KOPT-K1 (cell line): Measurements from ENCODE around the gene CEP112.

Experiments
- H3K27ac ChIP-seq: fragments of 200-600 bp; sonication (generic); 2 replicates; pipeline ENCODE4 v1.5.1; 2016; ENCODE audit warnings: antibody characterized with exemption, mild to moderate bottlenecking, low read depth, low read length; ENCODE audit not compliant: poor library complexity, severe bottlenecking
- H3K36me3 ChIP-seq: fragments of 200-600 bp; sonication (generic); 2 replicates; pipeline ENCODE4 v1.5.1; 2017; ENCODE audit warnings: antibody characterized with exemption, mild to moderate bottlenecking, low read length, moderate library complexity; ENCODE audit not compliant: insufficient read depth
- H3K9me3 ChIP-seq: fragments of 200-600 bp; sonication (generic); 2 replicates; pipeline ENCODE4 v1.5.1; 2017; ENCODE audit warnings: antibody characterized with exemption, low read length, mild to moderate bottlenecking; ENCODE audit not compliant: insufficient read depth, poor library complexity, severe bottlenecking

The CEP112 gene

DNA sequence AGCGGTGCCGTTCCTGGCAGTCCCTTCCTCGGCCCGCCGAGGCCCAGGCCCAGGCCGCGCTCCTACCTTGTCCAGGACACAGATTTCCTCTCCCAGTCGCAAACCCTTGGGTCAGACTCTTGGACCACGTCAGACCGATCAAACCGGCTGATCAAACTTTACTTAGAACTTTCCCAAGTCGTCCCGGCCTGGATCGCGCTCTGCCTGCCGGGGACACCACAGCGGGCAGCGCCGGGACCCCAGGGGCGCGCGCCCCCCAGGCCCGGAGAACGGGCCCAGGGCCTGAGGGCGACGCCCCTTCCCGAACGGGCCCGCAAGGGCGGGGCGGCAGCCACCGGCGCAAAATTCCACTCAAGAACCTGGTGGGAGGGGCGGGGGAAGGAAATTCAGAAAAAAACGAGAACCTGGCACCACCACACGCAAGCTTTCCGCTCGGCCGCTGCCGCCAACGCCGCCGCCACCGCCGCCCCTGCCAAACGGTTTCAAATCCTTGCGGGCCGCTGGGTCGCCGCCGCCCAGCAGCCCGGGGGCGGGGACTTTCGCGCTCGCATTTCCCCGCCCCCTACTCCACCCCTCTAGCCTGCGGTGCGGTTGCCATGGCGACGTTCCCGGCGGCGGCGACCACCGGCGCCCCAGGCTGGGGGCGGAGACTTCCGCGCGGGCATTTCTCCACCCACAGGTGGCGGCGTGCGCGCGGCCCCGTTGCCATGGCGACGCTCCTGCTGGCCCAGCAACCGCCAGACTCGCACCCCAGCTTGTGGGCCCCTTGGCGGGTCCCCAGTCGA, at the start of gene CEP112:
Gene CEP112, minus strand, starts transcription at position 541 of the 785 bp plus-strand sequence.
- H3K9me3 ChIP-seq: no peaks in the 10 kb centered on the region
- peak within 1 kb of the TSS; percentile 74 for H3K27ac ChIP-seq
- H3K36me3 ChIP-seq: no peaks in the 10 kb centered on the region

DNA sequence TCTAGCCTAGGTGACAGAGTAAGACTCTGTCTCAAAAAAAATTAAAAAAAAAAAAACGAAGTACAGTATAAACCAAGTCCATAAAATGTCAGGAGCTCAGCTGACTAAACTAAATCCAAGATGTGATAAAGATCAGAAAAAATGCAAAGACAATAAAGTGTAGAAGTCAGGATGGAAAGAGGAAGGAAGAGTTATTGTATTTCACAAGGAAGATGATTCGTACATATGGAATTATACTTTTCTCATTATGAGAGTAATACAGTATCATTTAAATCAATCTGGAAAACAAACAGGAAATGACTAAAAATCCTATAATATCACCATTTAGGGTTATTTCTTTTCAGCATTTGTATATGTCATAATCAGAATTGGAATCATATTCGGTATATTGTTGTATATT, 48.7 kb upstream of the CEP112 start:
- Histone ChIP-seq H3K36me3 (no peaks in the 10 kb centered on the region), H3K9me3 (no peaks in the 10 kb centered on the region), H3K27ac (no peak overlapping the region)

DNA sequence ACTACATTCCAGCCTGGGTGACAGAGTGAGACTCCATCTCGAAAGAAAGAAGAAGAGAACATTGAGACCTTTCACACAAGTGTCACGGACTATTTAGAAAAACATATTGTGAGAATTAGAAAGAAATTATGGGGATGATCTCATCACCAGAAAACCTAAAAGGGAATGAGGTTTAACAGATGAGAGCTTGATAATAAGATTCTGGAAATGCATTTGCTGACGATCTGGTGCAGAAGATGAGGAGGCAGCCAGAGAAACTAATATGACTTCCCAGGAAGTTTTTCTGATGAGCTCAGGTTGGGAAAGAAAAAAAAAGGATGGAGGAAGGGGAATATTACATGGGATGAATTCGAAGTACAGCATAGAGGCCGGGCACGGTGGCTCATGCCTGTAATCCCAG, 48.1 kb upstream of the CEP112 start:
- H3K27ac ChIP-seq: no peak overlapping the region
- no peaks in the 10 kb centered on the region for H3K9me3 ChIP-seq
- H3K36me3 ChIP-seq: no peaks in the 10 kb centered on the region

DNA sequence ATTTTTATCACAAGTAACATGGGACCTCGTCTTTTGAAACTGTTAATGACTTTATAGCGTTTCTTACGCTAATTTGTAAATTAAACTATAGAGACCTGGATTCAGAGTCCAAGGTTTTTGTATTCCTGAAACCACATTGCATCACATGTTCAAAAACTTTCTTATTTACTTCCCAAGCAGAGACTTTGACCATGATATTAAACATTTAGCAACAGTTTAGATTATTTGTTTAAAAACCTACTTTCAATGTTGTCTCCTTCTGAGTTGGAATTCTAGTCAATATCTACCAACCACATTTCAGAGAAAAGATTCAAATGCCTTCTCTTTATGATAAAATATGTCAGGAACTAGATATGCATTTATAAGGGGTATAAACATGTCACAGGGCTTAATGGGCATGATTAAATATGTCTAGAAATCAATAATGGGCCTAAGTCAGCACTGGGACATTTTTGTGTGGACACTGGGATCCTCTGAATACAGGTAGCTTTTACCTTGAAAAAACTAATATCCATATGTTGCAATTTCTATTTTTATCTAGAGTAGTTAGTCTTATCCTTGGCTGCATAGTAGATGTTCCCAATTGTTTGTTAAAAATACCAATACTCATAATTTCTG, 43.6 kb upstream of the CEP112 start:
- no peak overlapping the region for H3K27ac ChIP-seq
- H3K9me3 ChIP-seq: no peaks in the 10 kb centered on the region
- H3K36me3 ChIP-seq: no peaks in the 10 kb centered on the region

DNA sequence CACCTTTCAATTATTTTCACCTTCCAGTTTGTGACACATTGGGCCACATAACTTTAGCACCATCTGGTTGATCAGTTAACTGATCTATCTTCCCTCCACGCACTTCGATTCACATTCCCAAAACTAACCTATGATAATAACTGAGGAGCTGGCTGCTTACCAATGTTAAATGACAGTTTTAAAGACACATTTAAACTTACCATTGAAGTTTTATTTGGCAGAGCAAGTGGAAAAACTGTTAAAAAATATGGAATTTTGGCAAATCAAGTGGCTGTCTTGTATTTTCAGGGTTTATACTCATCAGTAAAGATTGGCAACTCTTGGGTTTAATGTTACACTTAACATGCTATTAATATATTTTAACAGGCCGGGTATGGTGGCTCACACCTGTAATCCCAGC, 42.7 kb upstream of the CEP112 start:
- Histone ChIP-seq H3K9me3 (no peaks in the 10 kb centered on the region), H3K36me3 (no peaks in the 10 kb centered on the region), H3K27ac (no peak overlapping the region)

DNA sequence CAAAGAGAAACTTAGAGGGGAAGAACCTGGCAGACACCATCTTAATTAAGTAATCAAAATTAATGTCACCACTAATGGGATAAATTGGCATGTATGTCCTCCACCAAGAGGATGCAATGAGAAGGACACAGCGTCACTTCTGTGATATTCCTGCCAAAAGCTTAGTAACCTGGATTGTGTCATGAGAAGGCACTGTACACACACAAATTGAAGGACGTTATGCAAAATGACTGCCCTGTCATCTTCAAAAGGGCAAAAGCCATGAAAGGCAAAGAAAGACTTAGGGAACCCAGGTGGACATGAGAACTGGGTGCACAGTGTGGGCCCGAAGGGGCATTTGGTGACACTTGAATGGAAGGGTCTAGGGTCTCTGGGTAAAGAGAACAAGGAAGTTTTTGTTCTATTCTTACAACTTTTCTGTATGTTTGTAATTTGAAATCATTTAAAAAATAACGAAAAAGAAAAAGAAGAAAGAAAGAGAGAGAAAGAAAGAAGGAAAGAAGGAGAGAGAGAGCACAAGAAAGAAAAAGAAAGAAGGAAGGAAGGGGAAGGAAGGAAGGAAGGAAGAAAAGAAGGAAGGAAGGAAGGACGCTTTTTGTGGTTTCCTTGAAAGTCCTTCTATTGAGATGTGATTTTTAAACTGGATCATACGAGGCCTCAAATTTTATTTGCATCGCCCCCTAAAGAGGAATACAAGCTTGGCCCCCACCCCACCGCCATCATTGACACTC, 41.3 kb upstream of the CEP112 start:
- H3K9me3 ChIP-seq: no peaks in the 10 kb centered on the region
- no peak overlapping the region for H3K27ac ChIP-seq
- H3K36me3 ChIP-seq: no peaks in the 10 kb centered on the region

DNA sequence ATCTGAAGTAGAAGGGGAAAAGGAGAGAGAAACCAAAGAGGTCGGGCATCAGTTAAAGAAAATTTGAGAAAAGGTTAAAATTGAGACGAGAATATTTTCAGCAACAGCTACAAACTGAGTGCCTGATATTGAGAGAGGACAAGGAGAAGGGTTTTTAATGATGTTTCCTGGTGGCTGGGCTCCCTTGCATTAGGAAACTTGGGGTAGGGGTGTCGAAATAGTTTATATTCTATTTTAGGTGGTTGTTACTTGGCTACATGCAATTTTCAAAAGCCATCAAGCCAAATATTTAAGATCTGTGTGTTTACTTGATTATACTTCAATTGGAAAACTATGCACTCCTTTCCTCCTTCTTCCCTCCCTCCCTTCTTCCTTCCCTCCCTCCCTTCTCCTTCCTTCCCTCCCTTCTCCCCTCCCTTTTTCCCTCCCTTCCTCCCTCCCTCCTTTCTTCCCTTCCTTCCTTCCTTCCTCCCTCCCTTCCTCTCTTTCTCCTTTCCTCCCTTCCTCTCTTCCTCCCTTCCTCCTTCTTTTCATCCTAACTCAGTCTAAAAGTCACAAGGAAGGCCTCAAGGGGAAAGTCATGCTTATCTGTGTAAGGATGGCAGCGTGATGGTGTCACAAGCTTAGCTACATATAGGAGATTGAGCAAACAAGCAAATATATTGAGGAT, 39.1 kb upstream of the CEP112 start:
- Histone ChIP-seq H3K9me3 (no peaks in the 10 kb centered on the region), H3K27ac (no peak overlapping the region), H3K36me3 (no peaks in the 10 kb centered on the region)

DNA sequence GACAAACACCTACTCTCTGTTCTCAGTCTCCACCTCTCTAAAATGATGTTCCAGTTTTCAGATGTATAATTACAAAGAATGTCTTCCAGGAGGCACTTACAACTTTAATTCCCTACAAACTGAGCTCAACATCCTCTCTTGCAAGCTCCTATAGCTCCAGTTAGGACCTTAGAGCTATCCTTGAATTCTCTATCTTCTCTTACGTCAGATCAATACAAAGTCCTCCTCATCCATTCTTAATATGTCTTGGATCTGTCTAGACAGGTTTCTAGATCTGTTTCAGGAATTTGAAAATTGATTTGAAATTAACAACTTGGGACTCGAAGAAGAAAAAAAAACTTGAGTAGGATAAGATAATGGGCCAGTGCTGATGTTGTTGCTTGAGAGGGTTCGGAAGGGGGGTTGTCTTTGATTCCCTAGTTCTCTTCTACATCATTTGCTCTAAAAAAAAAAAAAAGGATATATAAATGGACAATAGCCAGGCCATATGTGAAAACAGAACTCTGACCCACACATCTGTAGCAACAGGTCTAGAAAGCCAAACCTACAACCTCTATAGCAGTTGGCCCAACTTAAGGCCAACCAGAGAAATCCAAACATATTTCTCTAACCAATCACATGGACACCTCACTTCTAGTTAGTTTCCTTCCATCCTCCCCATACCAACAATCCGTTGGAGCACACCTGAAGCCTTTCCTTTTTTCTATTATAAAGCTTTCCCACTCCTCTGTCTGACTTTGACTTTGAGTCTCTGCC, 38.0 kb upstream of the CEP112 start:
- Histone ChIP-seq H3K9me3 (no peaks in the 10 kb centered on the region), H3K27ac (no peak overlapping the region), H3K36me3 (no peaks in the 10 kb centered on the region)

DNA sequence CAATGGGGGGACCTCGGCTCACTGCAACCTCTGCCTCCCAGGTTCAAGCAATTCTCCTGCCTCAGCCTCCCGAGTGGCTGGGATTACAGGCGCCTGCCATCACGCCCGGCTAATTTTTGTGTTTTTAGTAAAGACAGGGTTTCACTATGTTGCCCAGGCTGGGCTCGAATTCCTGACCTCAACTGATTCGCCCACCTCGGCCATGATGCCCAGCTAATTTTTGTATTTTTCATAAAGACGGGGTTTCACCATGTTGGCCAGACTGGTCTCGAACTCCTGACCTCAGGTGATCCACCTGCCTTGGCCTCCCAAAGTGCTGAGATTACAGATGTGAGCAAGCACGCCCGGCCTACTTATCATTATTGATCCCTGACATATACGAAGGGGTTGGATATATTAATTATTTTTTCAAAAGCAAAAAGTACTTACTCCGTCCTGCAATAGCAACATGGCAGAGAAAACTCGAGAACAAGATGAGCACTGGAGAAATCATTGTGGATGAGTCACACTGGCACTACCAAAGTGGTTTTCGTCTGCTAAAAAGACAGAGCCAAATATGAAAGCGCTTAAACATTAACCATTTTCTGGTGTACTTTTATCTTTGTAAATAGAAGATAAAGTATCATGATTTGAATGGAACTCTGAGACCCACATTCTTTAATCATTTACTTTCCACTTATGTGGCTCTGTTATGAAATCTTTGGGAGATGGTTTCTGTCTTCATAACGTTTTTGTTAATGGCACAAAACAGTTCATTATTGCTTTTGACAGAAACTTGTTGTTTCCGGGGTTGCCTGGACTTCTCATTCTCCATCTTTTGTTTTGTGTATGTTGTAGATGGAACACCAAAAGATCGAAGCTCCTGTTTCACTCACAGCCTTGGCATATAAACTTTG, 37.2 kb upstream of the CEP112 start, which contains the start of gene APOH:
Gene APOH, minus strand, starts transcription at position 529 of the 896 bp plus-strand sequence. Its CDS starts 36 bp downstream, at position 493.
- Histone ChIP-seq H3K36me3 (no peaks in the 10 kb centered on the region), H3K27ac (no peak within 1 kb of the TSS)

DNA sequence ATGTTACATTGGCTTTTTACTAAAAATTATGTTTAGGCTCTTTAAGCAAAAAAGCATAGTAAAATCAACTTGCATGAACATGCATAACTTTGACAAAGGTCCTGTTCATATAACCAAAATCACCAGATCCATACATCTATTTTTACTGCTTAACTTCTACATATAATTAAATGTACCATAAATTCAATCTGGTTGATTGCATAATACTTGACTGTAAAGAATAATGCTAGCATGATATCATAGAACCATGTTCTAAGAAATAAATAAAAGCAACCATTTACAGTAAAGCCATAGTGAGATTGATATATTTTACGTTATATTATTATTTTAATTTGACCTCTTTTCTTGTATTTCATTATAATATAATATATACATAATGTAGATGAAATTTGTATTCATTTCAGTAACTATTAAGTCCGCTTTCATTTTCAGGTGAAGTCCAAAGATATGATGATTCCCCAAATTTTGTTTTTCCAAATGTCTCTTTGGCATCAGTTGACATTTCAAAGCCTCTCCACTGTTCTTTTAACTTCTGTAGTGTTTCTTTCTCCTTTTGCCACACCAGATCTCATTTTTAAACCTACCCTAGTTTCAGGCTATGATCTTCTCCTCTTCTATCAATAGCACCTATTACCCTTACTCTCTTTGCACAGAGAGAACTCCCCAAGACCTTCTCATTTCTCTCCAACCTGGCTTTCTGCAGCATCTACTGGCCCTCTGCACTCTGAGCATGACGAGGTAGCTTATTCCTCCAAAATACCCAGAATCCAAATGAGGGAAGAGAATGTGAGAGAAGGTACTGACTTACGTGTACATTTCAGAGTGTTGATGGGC, 35.5 kb upstream of the CEP112 start:
- Histone ChIP-seq H3K36me3 (no peaks in the 10 kb centered on the region), H3K9me3 (no peaks in the 10 kb centered on the region), H3K27ac (no peak overlapping the region)

More for the DNA sequence above, 37.2 kb upstream of the CEP112 start, which contains the start of gene APOH:
- no peaks in the 10 kb centered on the region for H3K9me3 ChIP-seq

DNA sequence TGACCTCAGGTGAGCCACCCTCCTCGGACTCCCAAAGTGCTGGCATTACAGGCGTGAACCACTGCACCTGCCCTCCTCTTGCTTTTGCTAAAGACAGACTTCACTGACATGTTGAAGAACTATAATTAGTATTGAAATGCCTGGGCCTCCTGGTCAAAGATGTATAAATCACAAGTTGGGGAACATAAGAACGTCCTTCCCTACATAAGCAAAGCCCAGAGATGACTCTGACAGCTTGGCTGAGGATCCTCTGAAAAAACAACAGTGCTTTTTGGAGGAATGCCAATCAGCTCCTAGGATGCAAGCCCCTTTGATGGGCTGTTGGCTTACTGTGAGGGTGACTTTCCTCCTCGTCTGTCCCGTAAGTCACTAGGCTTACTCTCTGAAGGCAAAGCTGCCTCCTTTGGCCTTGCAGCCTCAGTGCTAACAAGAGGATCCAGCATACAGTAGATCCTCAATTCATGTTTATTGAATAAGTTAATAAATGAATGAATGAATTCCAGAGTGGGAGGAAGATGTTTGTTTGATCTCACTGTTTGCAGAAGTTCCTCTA, 30.9 kb upstream of the CEP112 start:
- H3K9me3 ChIP-seq: no peaks in the 10 kb centered on the region
- no peaks in the 10 kb centered on the region for H3K36me3 ChIP-seq
- no peak overlapping the region for H3K27ac ChIP-seq

DNA sequence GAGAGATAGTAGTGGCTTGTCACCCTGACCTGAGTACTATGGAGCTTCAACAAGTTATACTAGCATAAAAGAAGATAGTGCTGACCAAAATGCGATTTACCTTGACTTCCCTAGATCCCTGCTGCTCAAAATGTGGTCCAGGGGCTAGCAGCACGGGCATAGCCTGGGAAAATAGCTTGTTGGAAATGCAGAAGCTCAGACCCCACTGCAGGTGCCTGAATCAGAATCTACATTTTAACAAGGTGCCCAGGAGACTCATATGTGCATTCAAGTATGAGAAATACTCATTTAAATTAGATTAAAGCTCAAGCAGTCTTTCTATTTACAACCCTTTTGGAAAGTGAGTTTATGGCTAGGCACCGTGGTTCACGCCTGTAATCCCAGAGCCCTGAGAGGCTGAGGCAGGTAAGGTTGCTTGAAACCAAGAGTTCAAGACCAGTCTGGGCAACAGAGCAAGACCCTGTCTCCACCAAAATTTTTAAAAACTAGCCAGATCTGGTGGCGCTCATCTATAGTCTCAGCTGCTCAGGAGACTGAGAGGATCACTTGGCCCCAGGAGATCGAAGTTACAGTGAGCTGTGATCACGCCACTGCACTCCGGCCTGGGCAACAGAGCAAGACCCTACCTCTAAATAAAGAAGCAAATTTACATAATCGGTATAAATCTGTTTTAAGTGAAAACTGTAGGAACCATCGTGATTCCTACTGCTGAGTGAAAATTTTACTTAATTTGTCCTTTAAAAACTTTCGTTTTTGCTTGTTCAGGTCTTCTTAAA, 30.0 kb upstream of the CEP112 start:
- Histone ChIP-seq H3K9me3 (no peaks in the 10 kb centered on the region), H3K27ac (no peak overlapping the region), H3K36me3 (no peaks in the 10 kb centered on the region)
